HG03135 (cell line): ENCODE data around the gene RHD.
"Not testable (repeated sequence)": the region's sequence is repeated elsewhere in the genome, so short reads cannot be mapped to it uniquely, and the experiment has no call there.

ENCODE experiments used
- ATAC-seq: cut with Tn5 transposase; IDR thresholded peaks from one replicate; pipeline ENCODE4 v1.9.1; 2021; ENCODE audit warnings: mild to moderate bottlenecking, moderate library complexity; ENCODE audit not compliant: unreplicated experiment

The RHD gene

GRCh38 chr1:25256578-25256965, 15.7 kb upstream of the RHD start:
- no peak for ATAC-seq

DNA sequence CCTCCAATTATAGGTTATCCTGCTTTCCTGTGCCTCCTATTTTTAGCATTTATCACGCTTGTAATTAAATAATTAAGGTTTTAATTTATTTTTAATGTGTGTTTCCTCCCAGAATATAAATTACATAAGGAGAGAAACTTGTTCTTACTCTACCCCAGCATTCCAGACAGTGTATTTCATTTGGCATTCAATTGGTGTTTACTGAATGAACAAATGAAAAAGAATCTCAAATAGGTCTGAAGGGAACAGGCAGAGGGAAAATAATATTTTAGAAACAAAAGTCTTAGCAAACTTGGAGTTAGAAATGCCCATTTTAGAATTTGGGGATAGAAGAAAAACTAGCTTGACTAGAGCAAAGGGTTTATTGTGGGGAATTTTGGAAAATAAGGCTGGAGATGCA, 15.1 kb upstream of the RHD start:
- no peak for ATAC-seq

DNA sequence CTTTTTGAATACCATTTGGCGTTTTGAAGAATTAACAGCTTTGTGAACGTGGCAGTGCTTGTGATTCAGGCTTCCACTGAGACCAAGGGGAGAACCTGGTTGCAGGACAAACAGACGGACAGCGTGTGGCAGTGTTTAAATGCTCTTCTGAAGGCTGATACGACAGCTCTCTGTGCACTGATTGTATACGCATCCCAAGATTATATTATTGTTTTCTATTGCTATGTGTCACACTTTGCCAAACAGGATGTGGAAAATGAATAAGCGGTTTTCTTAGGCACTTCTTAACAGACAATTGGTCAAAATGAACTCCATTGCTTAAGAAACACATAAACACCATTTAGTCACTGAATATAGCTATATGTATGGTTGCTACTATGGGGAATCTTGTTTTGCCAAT, 12.5 kb upstream of the RHD start:
- not testable (repeated sequence) for ATAC-seq

DNA sequence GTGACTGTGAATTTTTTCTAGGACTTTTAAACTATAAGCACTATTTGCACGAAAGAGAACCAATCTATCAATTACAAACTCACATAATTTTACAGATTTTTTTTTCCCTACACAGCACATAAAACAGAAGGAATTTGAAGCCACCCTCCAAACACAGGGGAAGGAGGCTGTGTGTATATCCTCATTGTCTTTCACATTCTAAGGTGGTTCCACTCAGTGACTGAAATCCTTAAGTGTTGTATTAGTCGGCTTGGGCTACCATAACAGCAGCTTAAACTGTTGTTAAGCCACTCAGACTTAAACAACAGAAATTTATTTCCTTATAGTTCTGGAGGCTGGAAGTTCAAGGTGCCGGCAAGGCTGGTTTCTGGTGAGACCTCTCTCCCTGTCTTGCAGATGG, 12.0 kb upstream of the RHD start:
- not testable (repeated sequence) for ATAC-seq

- peak; percentile 22 for ATAC-seq
Measured at GRCh38 chr1:25266554-25267287, 5.6 kb upstream of the RHD start.

DNA sequence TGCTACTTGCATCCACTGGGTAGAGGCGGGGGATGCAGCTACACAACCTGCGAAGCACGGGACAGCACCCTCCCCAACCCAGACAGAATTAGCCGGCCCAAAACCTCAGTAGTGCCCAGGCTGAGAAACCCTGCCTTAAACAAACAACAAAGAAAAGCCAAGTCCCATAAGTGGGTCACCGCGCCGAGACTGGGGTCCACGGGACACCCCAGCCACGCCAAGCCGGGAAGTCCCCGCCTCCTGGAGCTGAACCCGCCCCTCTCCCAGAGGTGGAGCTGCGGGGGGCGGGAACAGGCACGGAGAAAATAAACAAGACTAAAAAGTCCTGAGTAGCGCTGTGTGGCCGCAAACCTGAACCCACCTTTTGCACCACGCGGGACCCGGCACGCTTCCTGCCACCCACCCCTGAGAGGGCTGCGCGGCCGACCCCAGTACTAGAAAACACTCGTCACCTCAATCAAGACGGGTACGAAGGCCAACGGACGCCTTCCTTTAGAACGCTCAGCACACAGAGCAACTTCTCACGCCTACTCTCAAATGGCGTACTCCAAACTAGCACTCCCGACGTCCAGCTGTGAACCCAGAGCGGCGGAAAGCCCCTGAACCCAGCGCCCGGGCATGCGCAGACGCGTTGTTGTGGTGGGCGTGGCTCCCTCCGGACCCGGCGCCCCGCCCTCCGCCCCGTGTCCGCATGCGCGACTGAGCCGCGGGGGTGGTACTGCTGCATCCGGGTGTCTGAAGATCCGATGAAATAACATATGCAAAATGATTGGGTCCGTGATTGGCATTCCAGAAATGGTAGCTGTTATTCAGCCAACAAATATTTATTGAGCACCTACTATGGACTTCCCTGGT, 4.8 kb upstream of the RHD start:
- ATAC-seq, result peak; percentile 62

DNA sequence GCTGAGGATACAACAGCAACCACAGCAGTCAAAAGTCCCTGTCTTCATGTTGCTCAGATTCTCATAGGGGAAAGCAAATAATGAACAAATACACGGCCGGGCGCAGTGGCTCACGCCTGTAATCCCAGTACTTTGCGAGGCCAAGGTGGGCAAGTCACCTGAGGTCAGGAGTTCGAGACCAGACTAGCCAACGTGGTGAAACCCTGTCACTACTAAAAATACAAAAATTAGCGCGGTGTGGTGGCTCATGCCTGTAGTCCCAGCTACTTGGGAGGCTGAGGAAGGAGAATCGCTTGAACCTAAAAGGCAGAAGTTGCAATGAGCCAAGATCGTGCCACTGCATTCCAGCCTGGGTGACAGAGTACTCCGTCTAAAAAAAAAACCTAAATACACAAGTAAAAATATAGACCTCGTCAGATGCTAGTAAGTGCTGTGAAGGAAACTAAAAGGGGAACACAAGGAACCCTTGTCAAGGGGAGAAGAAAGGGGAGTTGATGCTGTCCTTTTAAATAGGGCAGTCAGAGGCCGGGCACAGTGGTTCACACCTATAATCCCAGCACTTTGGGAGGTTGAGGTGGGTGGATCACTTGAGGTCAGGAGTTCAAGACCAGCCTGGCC, 4.1 kb upstream of the RHD start:
- not testable (repeated sequence) for ATAC-seq

DNA sequence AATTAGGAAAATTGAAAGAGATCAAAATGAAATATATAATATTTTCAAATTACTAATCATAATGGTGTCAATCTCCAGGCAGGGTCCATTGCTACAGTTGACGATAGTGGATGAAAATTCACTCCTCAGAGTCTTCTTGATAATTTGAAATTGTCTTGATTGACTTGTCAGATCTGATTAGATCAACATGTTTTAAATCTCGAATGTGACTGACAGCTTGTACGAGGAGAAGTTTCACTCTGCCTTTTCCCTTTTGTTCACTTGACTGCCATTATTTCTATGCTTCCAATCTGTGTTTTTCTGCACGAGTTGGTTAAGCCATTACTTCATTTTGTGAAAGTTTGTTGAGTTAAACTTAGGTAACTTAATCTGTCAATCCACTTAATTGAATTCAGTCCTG, 3.3 kb downstream of the RHD start:
- not testable (repeated sequence) for ATAC-seq

DNA sequence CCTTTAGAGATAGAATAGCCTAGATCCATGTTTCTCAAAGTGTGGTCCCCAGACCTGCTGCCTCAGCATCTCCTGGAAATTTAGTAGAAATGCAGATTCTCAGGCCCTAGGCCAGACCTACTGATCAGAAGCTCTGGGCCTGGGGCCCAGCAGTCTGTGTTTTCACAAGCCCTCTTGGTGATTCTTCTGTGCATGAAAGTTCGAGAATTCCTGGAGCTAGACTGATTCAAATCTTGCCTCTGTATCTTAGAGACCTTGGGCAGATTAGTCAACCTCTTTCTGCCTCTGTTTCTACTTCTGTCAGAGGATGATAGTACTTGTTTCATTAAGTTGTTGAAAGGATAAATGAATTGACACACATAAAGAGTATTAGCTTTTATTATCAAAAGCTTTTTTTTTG, 5.0 kb downstream of the RHD start:
- not testable (repeated sequence) for ATAC-seq

DNA sequence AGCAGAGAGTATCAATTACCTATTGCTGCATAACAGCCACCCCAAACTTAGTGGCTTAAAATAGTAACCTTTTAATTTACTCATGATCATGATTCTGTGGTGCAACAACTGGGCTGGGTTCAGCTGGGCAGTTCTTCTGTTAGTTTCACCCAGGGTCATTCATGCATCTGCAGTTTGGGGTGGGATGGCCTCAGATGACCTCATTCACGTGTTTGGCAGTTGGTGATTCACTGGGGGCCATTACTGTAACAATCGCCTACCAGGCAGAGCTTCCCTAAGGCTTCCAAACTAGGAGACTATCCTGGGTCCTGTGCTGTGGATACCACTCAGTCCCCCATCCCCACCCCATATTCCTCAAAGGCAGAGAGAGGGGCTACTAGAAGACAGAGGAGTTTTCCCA, 6.0 kb downstream of the RHD start:
- not testable (repeated sequence) for ATAC-seq

GRCh38 chr1:25278790-25279189, 6.5 kb downstream of the RHD start:
- ATAC-seq, result not testable (repeated sequence)

DNA sequence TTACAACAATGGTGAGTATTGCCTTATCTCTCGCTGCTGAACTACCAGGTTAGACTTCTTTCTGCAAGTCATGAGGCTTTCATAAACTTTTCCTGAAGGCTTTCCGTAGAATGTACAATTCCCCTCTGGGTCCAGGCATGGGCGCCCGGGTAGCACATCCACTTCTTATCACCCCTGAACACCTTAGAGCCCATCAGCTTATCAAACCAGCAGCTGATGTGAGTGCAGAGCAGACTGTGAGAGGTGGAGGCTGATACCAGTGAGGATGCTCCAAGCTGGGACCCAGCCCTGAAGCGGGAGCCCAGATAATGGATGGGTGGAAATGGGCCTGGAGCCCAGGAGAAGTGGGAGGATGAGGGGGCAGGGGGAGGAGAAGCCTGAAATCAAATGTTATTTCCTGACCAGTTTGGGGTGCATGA, 7.4 kb downstream of the RHD start:
- ATAC-seq, result not testable (repeated sequence)

GRCh38 chr1:25285862-25286261, 13.6 kb downstream of the RHD start:
- ATAC-seq, result not testable (repeated sequence)

DNA sequence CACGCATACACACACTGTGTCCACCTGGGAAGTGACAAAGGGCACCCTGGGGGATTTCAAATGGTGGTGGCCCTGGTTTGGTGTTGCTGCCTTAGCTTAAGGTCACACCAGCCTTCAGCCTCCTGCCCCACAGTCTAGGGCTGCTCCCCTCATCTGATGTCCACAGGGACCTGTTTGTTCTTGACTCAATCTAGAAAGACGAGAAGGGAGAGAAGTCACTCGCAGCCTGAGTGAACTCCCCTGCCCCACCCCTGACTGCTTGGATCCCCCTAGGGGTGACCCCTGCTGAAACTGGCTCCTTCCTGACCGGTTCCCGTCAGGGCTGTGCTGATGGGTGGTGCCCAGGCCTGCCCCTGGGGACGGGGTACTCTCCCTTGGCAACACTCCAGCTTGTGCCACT, 14.9 kb downstream of the RHD start:
- ATAC-seq, result not testable (repeated sequence)

- ATAC-seq, result not testable (repeated sequence)
Measured at GRCh38 chr1:25288573-25289101, 16.3 kb downstream of the RHD start.

GRCh38 chr1:25290043-25290442, 17.7 kb downstream of the RHD start:
- ATAC-seq, result not testable (repeated sequence)

GRCh38 chr1:25293426-25293825, 21.1 kb downstream of the RHD start:
- not testable (repeated sequence) for ATAC-seq

DNA sequence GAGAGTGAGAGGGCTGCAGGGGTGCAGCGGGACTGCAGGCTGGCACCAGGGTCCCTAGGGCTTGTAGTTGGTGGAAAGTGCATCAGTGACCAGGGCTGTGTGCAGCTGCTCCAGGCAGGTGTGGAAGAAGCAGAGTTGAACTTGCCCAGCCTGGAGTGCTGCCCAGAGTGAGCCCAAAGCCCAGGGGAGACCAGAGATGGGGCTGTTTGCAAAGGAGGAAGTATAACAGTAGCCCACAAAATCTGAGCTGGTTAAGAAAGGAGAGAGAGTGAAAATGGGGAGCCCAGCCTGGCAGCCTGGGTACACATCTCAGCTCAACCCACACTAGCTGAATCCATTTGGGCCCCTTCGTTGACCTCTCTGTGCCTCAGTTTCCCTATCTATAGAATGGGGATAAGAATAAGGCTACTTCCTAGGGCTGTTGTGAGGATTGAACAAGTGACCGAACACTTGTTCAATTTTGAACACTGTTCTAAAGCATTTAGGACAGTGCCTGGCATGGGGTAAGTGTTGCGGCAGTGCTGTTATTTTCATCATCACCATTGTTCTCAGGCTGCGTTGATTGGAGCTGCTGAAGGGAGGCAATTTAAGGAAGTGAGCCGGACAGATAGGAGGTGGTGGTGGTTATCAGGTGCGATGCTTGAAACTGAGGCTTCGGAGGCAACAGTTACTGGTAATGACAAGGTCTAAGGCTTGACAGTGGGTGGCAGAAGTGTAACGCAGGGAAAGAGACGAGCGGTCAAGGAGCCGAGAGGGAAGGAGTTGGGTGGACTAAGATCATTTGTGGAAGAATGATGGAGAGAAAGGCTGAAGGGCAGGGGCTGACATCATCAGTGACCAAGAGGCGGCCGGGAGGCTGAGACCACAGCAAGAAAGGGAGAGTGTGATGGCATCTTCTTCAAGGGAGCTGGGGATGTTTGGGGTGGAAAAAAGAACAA, 22.8 kb downstream of the RHD start:
- not testable (repeated sequence) for ATAC-seq

DNA sequence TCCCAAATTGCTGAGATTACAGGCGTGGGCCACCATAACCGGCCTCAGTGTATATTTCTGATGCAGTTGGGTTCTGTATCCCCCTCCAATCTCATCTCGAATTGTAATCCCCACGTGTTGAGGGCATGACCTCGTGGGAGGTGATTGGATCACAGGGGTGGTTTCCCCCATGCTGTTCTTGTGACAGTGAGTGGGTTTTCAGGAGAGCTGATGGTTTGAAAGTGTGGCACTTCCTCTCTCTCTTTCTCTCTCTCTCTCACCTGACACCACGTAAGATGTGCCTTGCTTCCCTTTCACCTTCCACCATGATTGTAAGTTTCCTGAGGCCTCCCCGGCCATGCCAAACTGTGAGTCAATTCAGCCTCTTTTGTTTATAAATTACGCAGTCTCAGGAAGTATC, 24.2 kb downstream of the RHD start:
- ATAC-seq, result not testable (repeated sequence)

GRCh38 chr1:25300729-25301128, 28.4 kb downstream of the RHD start:
- not testable (repeated sequence) for ATAC-seq
